ENCODE measurements around the gene CEP112. TPM values are rescaled to one million over a fixed set of nuclear protein-coding genes. Genes with fewer than 3 reads are reported as not detected.

Gene CEP112
- total and polyA plus RNA-seq, 2 donors (not counting 1 experiment from before 2014, with no cell fraction given), result 5.4 to 6.4 TPM

- H3K4me2 ChIP-seq (ENCODE audit: extremely low read depth, insufficient read depth, low read length), result no peak overlapping the region
- no peaks in the 10 kb centered on the region for H3K9me3 ChIP-seq (ENCODE audit: control insufficient read depth, insufficient read depth, low read depth, low read length)
- no peaks in the 10 kb centered on the region for H4K20me1 ChIP-seq (ENCODE audit: control insufficient read depth, extremely low read depth, insufficient read depth, low read length)
- no peak for DNase-seq (ENCODE audit: low read depth in 2 of 2)
- H3K4me3 ChIP-seq (replicated peaks in 1 of 4; ENCODE audit: control extremely low read depth in 1 of 4, insufficient read depth in 1 of 4, low read depth in 3 of 4, low read length in 4 of 4), result no peak overlapping the region
- no peaks in the 10 kb centered on the region for H3K79me2 ChIP-seq (ENCODE audit: control insufficient read depth, insufficient read depth, low read length)
- TF ChIP-seq EZH2 (IDR thresholded peaks at IDR 0.05; ENCODE audit: low read length, missing control alignments) (no peak), CTCF (conservative IDR thresholded peaks at IDR 0.05 in 1 of 2, IDR thresholded peaks at IDR 0.05 in 1 of 2; ENCODE audit: low read depth in 1 of 2, low read length in 2 of 2) (no peak)
- no peaks in the 10 kb centered on the region for H3K27me3 ChIP-seq (ENCODE audit: control insufficient read depth, insufficient read depth, low read length)
- no peak overlapping the region for H3K9ac ChIP-seq (ENCODE audit: insufficient read depth, low read length)
- no peak overlapping the region for H2AFZ ChIP-seq (ENCODE audit: low read length)
- no peak overlapping the region for H3K27ac ChIP-seq (ENCODE audit: insufficient read depth, low read length)
- no peaks in the 10 kb centered on the region for H3K36me3 ChIP-seq (ENCODE audit: control insufficient read depth, insufficient read depth, low read length)
- H3K4me1 ChIP-seq (ENCODE audit: control insufficient read depth, extremely low read depth, insufficient read depth, low read length), result no peaks in the 10 kb centered on the region
These were observed 53.8 kb downstream of the CEP112 start for GRCh38 chr17:66138120-66138519.

GRCh38 chr17:66135896-66136295, 56.0 kb downstream of the CEP112 start:
- no peak overlapping the region for H3K9ac ChIP-seq (ENCODE audit: insufficient read depth, low read length)
- no peak overlapping the region for H3K27ac ChIP-seq (ENCODE audit: insufficient read depth, low read length)
- H2AFZ ChIP-seq (ENCODE audit: low read length), result no peak overlapping the region
- no peak for DNase-seq (ENCODE audit: low read depth in 2 of 2)
- H3K4me2 ChIP-seq (ENCODE audit: extremely low read depth, insufficient read depth, low read length), result no peak overlapping the region
- no peaks in the 10 kb centered on the region for H3K9me3 ChIP-seq (ENCODE audit: control insufficient read depth, insufficient read depth, low read depth, low read length)
- no peaks in the 10 kb centered on the region for H3K79me2 ChIP-seq (ENCODE audit: control insufficient read depth, insufficient read depth, low read length)
- no peak overlapping the region for H3K4me3 ChIP-seq (replicated peaks in 1 of 4; ENCODE audit: control extremely low read depth in 1 of 4, insufficient read depth in 1 of 4, low read depth in 3 of 4, low read length in 4 of 4)
- no peaks in the 10 kb centered on the region for H4K20me1 ChIP-seq (ENCODE audit: control insufficient read depth, extremely low read depth, insufficient read depth, low read length)
- no peaks in the 10 kb centered on the region for H3K4me1 ChIP-seq (ENCODE audit: control insufficient read depth, extremely low read depth, insufficient read depth, low read length)
- TF ChIP-seq CTCF (conservative IDR thresholded peaks at IDR 0.05 in 1 of 2, IDR thresholded peaks at IDR 0.05 in 1 of 2; ENCODE audit: low read depth in 1 of 2, low read length in 2 of 2) (no peak), EZH2 (IDR thresholded peaks at IDR 0.05; ENCODE audit: low read length, missing control alignments) (no peak)
- H3K36me3 ChIP-seq (ENCODE audit: control insufficient read depth, insufficient read depth, low read length), result no peaks in the 10 kb centered on the region
- H3K27me3 ChIP-seq (ENCODE audit: control insufficient read depth, insufficient read depth, low read length), result no peaks in the 10 kb centered on the region

GRCh38 chr17:66135219-66135618, 56.7 kb downstream of the CEP112 start:
- H3K4me3 ChIP-seq (replicated peaks in 1 of 4; ENCODE audit: control extremely low read depth in 1 of 4, insufficient read depth in 1 of 4, low read depth in 3 of 4, low read length in 4 of 4), result no peak overlapping the region
- no peak overlapping the region for H3K27ac ChIP-seq (ENCODE audit: insufficient read depth, low read length)
- H3K36me3 ChIP-seq (ENCODE audit: control insufficient read depth, insufficient read depth, low read length), result no peaks in the 10 kb centered on the region
- H3K4me1 ChIP-seq (ENCODE audit: control insufficient read depth, extremely low read depth, insufficient read depth, low read length), result no peaks in the 10 kb centered on the region
- no peaks in the 10 kb centered on the region for H3K27me3 ChIP-seq (ENCODE audit: control insufficient read depth, insufficient read depth, low read length)
- no peaks in the 10 kb centered on the region for H3K79me2 ChIP-seq (ENCODE audit: control insufficient read depth, insufficient read depth, low read length)
- DNase-seq (ENCODE audit: low read depth in 2 of 2), result no peak
- no peaks in the 10 kb centered on the region for H4K20me1 ChIP-seq (ENCODE audit: control insufficient read depth, extremely low read depth, insufficient read depth, low read length)
- H3K9ac ChIP-seq (ENCODE audit: insufficient read depth, low read length), result no peak overlapping the region
- TF ChIP-seq EZH2 (IDR thresholded peaks at IDR 0.05; ENCODE audit: low read length, missing control alignments) (no peak), CTCF (conservative IDR thresholded peaks at IDR 0.05 in 1 of 2, IDR thresholded peaks at IDR 0.05 in 1 of 2; ENCODE audit: low read depth in 1 of 2, low read length in 2 of 2) (no peak)
- H2AFZ ChIP-seq (ENCODE audit: low read length), result no peak overlapping the region
- H3K9me3 ChIP-seq (ENCODE audit: control insufficient read depth, insufficient read depth, low read depth, low read length), result no peaks in the 10 kb centered on the region
- H3K4me2 ChIP-seq (ENCODE audit: extremely low read depth, insufficient read depth, low read length), result no peak overlapping the region

Data from fibroblast of lung (primary cell).